ENCODE results near the gene MEF2A.

DNA sequence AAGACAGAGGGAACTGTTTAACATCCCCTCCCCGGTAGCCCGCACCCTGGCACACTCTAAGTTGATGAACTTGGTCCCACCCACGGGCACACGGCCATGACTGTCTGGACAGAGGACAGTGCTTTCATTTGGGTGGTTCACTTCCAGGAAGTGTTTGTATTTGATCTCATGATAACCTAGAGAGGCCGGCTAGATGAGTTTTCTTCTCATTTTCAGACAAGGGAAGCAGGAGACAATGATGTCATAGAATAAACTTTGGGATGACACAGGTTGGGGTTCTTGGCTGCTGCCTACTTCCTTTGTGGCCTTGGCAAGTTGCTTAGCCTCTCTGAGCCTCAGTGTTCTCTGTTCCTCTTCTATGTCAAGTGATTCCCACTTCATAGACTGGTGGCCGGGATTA, 183.6 kb downstream of the MEF2A start:
- TF ChIP-seq POLR2AphosphoS5 (IDR thresholded peaks at IDR 0.05; ENCODE audit: borderline replicate concordance, low read depth, low read length), result no peak
- no peak for TF ChIP-seq EZH2 (IDR thresholded peaks at IDR 0.05)
- TF ChIP-seq FOXP2 (optimal IDR thresholded peaks at IDR 0.05; ENCODE audit: control extremely low read depth, extremely low read length, insufficient read depth), result no peak

Measured in SK-N-MC (cell line).